ENCODE measurements around the gene IFNK.

- no peak for TF ChIP-seq POLR2AphosphoS5 (IDR thresholded peaks at IDR 0.05)
- TF ChIP-seq POLR2A (IDR thresholded peaks at IDR 0.05) = no peak
- TF ChIP-seq CTCF (IDR thresholded peaks at IDR 0.05 in 8 of 11, conservative IDR thresholded peaks at IDR 0.05 in 3 of 11) = no peak
Measured at GRCh38 chr9:27537027-27537435, 12.9 kb downstream of the IFNK start.

Data from spleen (tissue), 7 donors.